Activated effector memory CD4-positive, alpha-beta T cell treated with Interleukin-2 at 50 U/mL for 16 hours (primary cell): Measurements from ENCODE around the gene CYFIP1.

Experiments
- DNase-seq: peaks from one replicate; pipeline ENCODE4 v3.0.0-alpha.2; 2020

CYFIP1 gene

GRCh38 chr15:22948056-22948455, 32.1 kb downstream of the CYFIP1 start:
- DNase-seq, result no peak

DNA sequence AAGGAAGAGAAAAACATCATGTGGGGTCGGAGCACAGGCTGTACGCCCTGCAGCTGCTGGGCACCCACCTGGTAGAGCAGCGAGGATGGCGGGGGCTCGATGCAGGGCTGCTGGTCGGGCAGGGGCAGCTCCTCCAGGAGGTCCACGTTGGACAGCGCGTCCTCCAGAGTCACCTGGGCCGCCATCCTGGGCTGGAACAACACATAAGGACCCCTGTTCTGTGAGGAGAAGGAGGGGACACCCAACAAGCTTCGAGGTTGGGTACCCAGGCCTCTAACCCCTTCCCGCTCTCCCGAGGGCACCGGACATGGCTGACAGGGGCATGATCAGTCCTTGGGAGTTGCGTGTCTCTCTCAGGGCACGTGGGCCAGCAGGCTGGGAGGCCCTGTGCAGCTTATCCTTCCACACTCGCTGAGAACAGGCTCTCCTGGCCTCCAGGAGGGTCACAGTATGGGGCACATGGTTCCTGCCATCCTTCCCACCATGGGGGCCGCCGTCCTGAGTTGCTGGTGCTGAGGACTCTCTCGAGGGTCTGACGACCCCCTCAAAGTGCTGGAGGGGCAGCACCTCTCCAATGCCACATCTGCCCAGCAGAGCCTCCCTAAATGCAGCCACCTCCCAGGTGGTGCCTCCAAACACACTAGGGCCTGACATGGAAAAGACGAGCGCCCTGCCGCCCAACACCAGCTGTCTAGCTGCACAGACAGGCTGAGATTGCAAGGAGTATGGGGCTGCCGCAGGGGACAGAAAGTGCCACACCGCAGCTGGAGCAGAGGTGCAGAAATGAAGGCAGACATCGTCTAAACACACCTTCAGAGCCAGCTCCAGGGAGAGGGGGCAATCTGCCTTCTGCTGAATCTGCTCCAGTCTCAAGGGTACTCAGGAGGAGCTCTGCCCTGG, 32.8 kb downstream of the CYFIP1 start:
- no peak for DNase-seq

DNA sequence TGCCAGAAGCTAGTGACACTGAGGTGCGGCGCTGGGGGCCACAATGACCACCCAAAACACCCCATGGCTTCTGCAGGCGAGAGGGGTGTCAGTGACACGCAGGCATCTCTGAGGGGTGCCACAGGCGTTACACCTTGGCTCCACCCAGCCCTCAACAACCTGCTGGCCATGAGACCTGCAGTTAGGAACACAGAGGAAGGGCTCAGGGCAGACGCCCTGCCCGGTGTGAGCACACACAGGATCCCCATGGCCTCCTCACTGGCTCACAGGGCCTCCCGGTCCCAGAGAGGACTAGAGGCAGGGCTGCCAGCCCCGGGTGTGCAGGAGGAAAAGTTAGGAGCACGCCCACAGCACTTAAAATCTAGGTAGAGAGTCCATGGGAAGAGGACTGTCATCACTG, 35.1 kb downstream of the CYFIP1 start:
- no peak for DNase-seq

- DNase-seq, result no peak
These were observed 35.5 kb downstream of the CYFIP1 start for GRCh38 chr15:22944651-22945050.

GRCh38 chr15:22942877-22943276, 37.3 kb downstream of the CYFIP1 start:
- no peak for DNase-seq

DNA sequence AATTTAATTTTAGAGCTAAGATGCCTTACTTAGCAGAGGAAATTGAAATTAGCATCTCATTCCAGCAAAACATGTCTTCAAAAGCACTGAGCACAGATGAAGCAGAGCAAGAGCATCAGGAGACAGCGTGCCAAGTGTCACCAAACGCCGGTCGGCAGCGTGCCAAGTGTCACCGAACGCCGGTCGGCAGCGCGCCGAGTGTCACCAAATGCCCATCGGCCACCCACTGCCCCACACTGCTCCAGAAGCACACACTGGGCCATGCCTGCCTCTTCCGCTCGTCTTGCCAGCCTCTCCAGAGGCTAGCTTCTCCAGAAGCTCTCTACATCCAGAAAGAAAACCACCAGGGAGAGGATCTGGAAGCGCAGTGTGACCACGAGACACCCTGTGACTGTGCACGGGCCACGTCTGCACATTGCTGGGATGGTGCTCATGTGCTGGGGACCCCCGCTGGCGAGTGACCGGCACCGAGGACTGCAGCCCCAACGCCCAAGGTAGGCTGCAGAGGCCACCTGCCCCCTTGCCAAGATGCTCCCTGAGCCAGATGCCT, 37.8 kb downstream of the CYFIP1 start:
- DNase-seq, result no peak

DNA sequence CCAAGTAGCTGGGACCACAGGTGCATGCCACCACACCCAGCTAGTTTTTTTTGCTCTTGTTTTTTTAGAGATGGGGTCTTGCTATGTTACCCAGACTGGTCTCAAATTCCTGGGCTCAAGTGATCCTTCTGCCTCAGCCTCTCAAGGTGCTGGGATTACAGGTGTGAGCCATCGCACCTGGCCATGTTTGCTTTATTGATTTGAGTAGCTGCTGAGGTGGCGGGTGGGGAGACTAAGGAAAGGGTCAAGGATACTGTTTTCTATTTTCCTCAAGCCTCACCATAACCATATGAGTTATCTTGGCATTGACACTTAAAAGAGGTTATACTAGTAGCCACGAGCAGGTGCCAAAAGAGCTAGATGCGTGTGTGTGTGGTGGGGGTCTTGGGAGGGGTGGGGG, 39.0 kb downstream of the CYFIP1 start:
- DNase-seq, result no peak

DNA sequence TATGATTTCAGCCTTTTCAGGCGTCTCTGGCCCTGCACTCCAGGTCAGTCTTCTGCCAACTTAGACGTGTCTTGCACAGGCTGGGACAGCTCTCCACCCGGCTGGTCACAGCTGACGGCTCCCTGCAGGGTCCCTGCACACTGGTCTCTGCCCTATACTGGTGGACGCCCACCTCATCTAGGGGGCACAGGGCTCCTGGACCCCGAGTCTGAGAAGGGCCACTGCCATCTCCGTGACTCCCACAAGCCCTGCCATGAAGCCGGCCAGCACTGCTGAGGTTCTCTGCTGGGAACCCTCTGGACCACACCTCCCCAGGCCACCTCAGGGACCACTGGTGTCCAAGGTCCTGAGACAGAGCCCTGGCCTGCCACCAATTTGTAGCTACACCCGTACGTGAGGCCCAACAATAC, 40.5 kb downstream of the CYFIP1 start:
- DNase-seq, result no peak

- DNase-seq, result no peak
These were observed 41.1 kb downstream of the CYFIP1 start for GRCh38 chr15:22939051-22939450.

GRCh38 chr15:22936577-22937472, 43.3 kb downstream of the CYFIP1 start:
- DNase-seq, result no peak

DNA sequence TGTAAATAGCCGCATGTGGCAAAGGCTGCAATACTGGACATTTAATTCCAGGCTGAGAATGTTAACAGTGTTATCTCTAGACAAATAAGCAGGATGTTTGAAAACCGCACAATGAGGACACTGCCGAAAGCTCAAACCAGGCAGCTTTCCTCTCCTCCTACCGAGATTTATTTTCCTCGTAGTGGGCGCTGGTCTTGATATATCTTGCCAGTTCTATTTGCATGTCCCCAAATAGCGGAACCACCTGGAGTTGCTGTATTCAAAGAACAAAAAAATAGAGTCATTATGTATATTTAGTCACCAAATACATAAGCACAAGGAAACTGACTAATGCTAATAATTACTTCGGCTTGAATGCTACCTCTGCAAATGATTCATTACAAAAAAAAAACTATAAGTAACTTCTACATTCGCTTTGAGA, 46.5 kb downstream of the CYFIP1 start:
- no peak for DNase-seq

DNA sequence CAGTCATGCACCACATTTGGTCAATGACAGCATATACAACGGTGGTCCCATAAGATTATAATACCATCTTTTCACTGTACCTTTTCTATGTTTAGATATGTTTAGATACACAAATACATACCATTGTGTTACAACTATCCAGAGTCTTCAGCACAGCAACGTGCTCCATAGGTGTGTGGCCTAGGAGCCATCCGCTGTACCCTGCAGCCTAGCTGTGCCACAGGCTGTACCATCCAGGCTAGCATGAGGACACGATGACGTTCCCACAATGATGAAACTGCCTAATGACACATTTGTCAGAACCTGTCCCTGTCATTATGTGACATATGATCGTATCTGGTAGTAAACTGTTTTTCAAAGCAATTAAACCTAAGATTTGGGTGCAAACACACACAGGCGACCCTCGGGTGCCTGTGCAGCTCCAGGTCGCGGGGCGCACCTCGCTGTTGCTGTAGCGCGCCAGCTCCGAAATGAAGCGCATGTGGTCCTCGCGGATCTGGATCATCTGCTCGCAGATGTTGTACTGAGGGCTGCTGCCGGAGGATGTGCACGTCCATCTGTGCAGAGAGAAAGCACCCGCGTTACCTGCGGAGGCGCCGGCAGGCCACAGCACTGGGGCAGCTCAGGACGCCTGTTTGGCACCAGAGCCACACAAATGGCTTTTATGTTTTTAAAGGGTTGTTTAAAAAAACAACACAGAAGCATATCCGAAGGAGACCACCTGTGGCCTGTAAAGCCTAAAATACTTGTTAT, 48.2 kb downstream of the CYFIP1 start:
- no peak for DNase-seq

- DNase-seq, result no peak
These were observed 49.2 kb downstream of the CYFIP1 start for GRCh38 chr15:22930782-22931484.

- DNase-seq, result no peak
These were observed 52.4 kb downstream of the CYFIP1 start for GRCh38 chr15:22927761-22928160.

- DNase-seq, result no peak
These were observed 54.3 kb downstream of the CYFIP1 start for GRCh38 chr15:22925875-22926274.

- no peak for DNase-seq
These were observed 58.2 kb downstream of the CYFIP1 start for GRCh38 chr15:22922003-22922402.

GRCh38 chr15:22919171-22919570, 61.0 kb downstream of the CYFIP1 start:
- DNase-seq, result no peak

GRCh38 chr15:22918596-22919140, 61.5 kb downstream of the CYFIP1 start:
- no peak for DNase-seq

DNA sequence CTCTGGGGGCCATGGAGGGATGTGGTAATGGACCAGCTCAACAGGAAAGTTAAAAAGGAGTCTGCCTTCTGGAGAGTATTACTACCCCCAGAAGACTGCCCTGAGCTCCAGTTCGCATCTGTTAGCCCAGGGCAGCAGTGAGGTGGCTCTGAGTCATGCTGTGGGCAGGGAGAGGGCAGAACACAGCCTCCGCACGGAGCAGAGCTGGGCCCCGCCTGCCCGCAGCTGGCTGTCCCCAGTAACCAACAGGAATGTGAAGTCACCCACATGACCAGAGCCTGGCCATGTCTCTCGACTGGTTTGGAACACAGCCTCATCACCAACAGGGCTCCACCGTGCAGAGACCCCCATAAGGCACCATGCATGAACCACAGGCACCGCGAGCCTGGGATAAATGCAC, 62.1 kb downstream of the CYFIP1 start:
- DNase-seq, result no peak

GRCh38 chr15:22917556-22917955, 62.6 kb downstream of the CYFIP1 start:
- no peak for DNase-seq

- no peak for DNase-seq
These were observed 63.4 kb downstream of the CYFIP1 start for GRCh38 chr15:22916606-22917350.
